Measurements from ENCODE around the gene DOC2A. TPM values are rescaled to one million over a fixed set of nuclear protein-coding genes. Genes with fewer than 3 reads are reported as not detected.

The DOC2A gene
- total and polyA plus RNA-seq, 12 donors: 0.35 to 33.0 (median 3.0) TPM; not detected in 1

GRCh38 chr16:29978564-29979270 is 32.1 kb downstream of the DOC2A start:
- WGBS, 4 donors: 81 to 89% (median 87%) methylated on average over 8 to 9 of the region's 9 CpGs
- Histone ChIP-seq H3K27me3 (no peaks in the 10 kb centered on the region), H3K27ac (peak overlapping the region in 2 of 5 donors; percentile 81 to 87), H3K36me3 (replicated peaks in 1 of 2) (peaks cover 0 to 63% of the 10 kb centered on the region in 2 donors), H3K4me3 (no peak overlapping the region), H3K9me3 (replicated peaks in 1 of 3) (no peaks in the 10 kb centered on the region), H3K4me1 (replicated peaks in 1 of 2) (peaks cover 30 to 48% of the 10 kb centered on the region in 2 donors)
- DNase-seq: no peak
- TF ChIP-seq POLR2A (IDR thresholded peaks at IDR 0.05) (no peak), CTCF (IDR thresholded peaks at IDR 0.05) (no peak)
- intact Hi-C loops (cut with DNase I): no loop called here

GRCh38 chr16:29978081-29978480 is 32.7 kb downstream of the DOC2A start:
- H3K4me1 ChIP-seq (replicated peaks in 1 of 2): peaks cover 30 to 51% of the 10 kb centered on the region in 2 donors

GRCh38 chr16:29977063-29977825 is 33.6 kb downstream of the DOC2A start:
- H3K4me3 ChIP-seq: peak overlapping the region in 1 of 4 donors; percentile 68
- 69 to 84% (median 74%) methylated on average over 7 to 9 of the region's 9 CpGs for WGBS, 4 donors
- peak overlapping the region in 3 of 5 donors; percentile 6 to 87 (median 81) for H3K27ac ChIP-seq

More at GRCh38 chr16:29978081-29978480, 32.7 kb downstream of the DOC2A start:
- TF ChIP-seq POLR2A (IDR thresholded peaks at IDR 0.05): no peak
- TF ChIP-seq CTCF (IDR thresholded peaks at IDR 0.05): no peak
- WGBS, 4 donors: 91 to 93% (median 92%) methylated on average over 8 to 9 of the region's 9 CpGs
- Histone ChIP-seq H3K27me3 (no peaks in the 10 kb centered on the region), H3K9me3 (replicated peaks in 1 of 3) (no peaks in the 10 kb centered on the region), H3K4me3 (no peak overlapping the region), H3K27ac (peak overlapping the region in 2 of 5 donors; percentile 81 to 87), H3K36me3 (replicated peaks in 1 of 2) (peaks cover 0 to 57% of the 10 kb centered on the region in 2 donors)
- DNase-seq: no peak
- intact Hi-C loops (cut with DNase I): no loop called here

More at GRCh38 chr16:29977063-29977825, 33.6 kb downstream of the DOC2A start:
- H3K4me1 ChIP-seq (replicated peaks in 1 of 2): peaks cover 30 to 53% of the 10 kb centered on the region in 2 donors
- no peak for TF ChIP-seq CTCF (IDR thresholded peaks at IDR 0.05)
- no peak for TF ChIP-seq POLR2A (IDR thresholded peaks at IDR 0.05)
- DNase-seq: peak in 1 of 7 donors; percentile 21
- no peaks in the 10 kb centered on the region for H3K27me3 ChIP-seq
- intact Hi-C loops (cut with DNase I): no loop called here
- peaks cover 0 to 52% of the 10 kb centered on the region in 2 donors for H3K36me3 ChIP-seq (replicated peaks in 1 of 2)
- no peaks in the 10 kb centered on the region for H3K9me3 ChIP-seq (replicated peaks in 1 of 3)

Data from adrenal gland (tissue), 12 donors.